ENCODE measurements around the gene HELT.
"Not testable (repeated sequence)": the region's sequence is repeated elsewhere in the genome, so short reads cannot be mapped to it uniquely, and the experiment has no call there.

DNA sequence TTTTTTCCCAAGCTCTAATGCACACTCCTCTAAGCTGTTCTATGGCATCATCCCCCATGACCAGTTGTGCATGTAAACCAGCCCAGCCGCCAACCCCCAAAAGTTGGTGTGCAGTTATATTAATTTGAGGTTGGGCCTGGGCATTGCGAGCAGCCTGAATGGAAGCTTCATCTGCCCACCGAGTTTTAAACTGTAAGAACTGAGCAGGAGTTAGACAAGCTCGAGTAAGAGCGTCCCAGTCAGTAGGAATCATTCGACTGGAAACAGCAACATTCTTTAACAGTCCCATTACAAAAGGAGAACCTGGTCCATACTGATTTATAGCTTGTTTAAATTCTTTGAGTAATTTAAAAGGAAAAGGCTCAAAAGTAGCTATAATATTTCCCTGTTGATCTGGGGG lies 32.0 kb downstream of the HELT start:
- TF ChIP-seq, protein P1, sequence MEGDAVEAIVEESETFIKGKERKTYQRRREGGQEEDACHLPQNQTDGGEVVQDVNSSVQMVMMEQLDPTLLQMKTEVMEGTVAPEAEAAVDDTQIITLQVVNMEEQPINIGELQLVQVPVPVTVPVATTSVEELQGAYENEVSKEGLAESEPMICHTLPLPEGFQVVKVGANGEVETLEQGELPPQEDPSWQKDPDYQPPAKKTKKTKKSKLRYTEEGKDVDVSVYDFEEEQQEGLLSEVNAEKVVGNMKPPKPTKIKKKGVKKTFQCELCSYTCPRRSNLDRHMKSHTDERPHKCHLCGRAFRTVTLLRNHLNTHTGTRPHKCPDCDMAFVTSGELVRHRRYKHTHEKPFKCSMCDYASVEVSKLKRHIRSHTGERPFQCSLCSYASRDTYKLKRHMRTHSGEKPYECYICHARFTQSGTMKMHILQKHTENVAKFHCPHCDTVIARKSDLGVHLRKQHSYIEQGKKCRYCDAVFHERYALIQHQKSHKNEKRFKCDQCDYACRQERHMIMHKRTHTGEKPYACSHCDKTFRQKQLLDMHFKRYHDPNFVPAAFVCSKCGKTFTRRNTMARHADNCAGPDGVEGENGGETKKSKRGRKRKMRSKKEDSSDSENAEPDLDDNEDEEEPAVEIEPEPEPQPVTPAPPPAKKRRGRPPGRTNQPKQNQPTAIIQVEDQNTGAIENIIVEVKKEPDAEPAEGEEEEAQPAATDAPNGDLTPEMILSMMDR (conservative IDR thresholded peaks at IDR 0.05; ENCODE audit: low read depth, low read length): not testable (repeated sequence)
- not testable (repeated sequence) for TF ChIP-seq POLR2A (IDR thresholded peaks at IDR 0.05; ENCODE audit: low read depth, low read length); RFX5 (IDR thresholded peaks at IDR 0.05; ENCODE audit: low read depth, low read length); MAZ (IDR thresholded peaks at IDR 0.05; ENCODE audit: borderline replicate concordance, low read depth, low read length); CHD1 (IDR thresholded peaks at IDR 0.05; ENCODE audit: low read depth, low read length)
- TF ChIP-seq, protein P2, sequence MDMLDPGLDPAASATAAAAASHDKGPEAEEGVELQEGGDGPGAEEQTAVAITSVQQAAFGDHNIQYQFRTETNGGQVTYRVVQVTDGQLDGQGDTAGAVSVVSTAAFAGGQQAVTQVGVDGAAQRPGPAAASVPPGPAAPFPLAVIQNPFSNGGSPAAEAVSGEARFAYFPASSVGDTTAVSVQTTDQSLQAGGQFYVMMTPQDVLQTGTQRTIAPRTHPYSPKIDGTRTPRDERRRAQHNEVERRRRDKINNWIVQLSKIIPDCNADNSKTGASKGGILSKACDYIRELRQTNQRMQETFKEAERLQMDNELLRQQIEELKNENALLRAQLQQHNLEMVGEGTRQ (IDR thresholded peaks at IDR 0.05; ENCODE audit: low read depth, low read length): not testable (repeated sequence)
